Endometrial microvascular endothelial cells (primary cell): ENCODE results near the gene NR5A2. TPM values are rescaled to one million over a fixed set of nuclear protein-coding genes. Genes with fewer than 3 reads are reported as not detected.

ENCODE experiments used
- in situ Hi-C: cut with HindIII; loops from 2 replicates; pipeline ENCODE4 v1.10.0; 2017; ENCODE audit warnings: low sequenced_read_pairs, low pct_unique_long_range_greater_than_20kb; ENCODE audit errors: inconsistent ontology term
- total RNA-seq: library from RNA; depleted of rRNA; stranded (reverse); fragments of >200 nt; gene quantifications from one replicate; pipeline ENCODE4 v1.2.3, GENCODE V29; 2015; ENCODE audit errors: inconsistent ontology term

Gene NR5A2
- 43.4 TPM for total RNA-seq

GRCh38 chr1:200027264-200027823 is at the start of gene NR5A2:
Gene NR5A2, plus strand, starts transcription at chr1:200027710. Its CDS starts 138 bp downstream, at chr1:200027848.
- in situ Hi-C loops: no loop called here

DNA sequence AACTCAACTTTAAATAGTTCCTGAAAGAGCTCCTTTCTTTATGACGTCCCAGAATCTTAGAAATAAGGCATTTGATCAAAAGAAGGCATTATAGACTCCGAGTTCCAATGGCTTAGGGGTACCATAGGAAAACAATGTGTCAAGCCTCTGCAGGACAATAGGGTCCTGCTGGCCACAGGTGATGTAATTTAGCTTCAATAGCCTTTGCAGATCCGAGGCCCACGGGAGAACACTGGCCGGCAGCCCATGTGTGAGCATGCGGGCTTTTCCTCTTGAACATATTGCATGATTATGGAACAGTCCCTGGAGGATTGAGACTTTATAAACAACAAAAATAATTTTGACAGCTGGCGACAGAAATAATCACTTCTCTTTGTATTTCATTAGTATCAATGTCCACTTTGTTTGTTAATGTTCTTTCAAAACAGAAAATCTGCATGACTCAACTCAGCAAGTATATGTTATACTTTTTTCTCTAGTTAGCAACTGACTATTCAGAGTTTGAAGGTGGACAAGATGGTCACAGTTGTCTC is 49.0 kb upstream of the NR5A2 start:
- in situ Hi-C loops: no loop called here

- in situ Hi-C loops: no loop called here
These were observed 48.4 kb upstream of the NR5A2 start for GRCh38 chr1:199979071-199979470.

GRCh38 chr1:199981584-199981983 is 45.9 kb upstream of the NR5A2 start:
- in situ Hi-C loops: no loop called here

GRCh38 chr1:199982606-199983005 is 44.9 kb upstream of the NR5A2 start:
- in situ Hi-C loops: no loop called here

DNA sequence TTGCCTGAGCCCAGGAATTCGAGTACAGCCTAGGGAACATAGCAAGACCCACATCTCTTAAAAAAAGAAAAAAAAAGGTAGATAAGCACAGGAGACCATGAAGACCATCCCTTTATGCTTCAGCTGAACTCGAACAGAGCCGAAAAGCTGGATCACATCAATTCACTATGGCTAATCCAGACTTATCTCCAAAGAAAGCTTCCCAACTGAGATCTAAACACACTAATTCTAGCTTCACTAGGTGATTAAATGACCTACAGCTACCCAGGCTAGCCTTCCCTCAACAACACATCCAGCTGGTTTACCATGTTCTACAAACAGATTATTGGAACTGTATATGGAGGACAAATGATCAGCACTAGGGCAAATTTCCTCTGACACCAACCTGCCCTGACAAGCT is 44.0 kb upstream of the NR5A2 start:
- in situ Hi-C loops: no loop called here

DNA sequence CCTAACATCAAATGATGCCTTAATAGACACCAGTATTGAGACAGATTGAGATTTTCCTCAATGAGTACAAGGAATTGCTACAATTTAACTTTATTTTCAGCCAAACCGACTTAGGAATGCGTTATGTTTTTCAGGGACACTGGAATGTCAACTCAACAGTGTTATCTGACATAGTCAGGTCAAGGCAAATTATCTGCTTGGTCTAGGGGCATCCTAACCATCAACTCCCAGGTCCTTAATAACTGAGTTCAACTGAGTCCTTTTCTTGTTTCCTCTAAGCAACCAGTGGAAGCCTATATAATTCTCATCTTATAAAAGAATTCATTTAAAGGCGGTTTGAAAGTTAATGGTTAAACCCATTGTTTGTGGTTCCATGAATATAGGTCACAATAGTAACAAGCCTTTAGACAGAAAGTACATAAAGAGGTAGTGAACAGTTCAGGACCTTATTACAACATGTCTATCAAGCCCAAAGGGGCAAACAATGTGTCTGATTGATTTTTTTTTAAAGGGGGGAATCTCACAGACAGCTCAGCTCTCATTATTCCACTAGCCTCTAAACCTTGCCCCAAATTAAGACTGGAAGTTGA is 32.3 kb upstream of the NR5A2 start:
- in situ Hi-C loops: no loop called here

DNA sequence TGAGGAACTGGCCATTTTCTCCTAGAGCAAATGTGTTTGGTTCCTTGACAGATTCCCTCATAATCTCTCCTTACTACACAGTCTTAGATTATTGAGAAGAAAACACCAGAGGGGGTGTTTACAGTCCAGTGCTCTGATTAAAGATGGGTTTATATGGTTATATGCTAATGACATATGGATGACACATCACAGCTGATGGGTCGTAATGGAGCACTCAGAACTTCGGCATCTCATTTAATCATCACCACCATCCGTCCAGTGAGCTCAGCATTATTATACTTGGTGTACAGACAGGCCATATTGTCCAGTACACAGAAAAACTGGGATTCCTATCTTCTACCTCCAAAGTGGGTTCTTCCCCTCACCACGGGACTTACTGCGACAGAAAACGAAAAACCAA is 22.3 kb upstream of the NR5A2 start:
- in situ Hi-C loops: no loop called here

DNA sequence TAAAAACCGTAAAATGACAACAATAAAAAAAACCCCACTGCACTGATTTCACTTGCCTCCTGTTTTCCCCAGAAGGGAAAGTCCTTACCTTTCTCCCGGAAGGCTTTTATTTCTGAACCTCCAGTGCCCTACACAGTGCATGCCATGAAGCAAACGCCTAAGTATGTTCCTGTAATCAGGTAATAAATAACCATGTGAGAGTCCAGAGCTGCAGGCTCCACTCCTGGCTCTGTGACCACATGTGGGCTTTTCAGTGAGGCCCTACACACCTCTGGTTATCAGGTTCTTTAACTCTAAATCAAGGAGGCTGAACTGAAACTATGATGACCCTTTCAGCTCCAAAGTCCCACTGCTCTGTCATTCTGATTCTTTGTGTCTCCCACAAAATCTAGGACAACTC is 20.8 kb upstream of the NR5A2 start:
- in situ Hi-C loops: no loop called here

- in situ Hi-C loops: no loop called here
These were observed 11.7 kb upstream of the NR5A2 start for GRCh38 chr1:200015811-200016210.

DNA sequence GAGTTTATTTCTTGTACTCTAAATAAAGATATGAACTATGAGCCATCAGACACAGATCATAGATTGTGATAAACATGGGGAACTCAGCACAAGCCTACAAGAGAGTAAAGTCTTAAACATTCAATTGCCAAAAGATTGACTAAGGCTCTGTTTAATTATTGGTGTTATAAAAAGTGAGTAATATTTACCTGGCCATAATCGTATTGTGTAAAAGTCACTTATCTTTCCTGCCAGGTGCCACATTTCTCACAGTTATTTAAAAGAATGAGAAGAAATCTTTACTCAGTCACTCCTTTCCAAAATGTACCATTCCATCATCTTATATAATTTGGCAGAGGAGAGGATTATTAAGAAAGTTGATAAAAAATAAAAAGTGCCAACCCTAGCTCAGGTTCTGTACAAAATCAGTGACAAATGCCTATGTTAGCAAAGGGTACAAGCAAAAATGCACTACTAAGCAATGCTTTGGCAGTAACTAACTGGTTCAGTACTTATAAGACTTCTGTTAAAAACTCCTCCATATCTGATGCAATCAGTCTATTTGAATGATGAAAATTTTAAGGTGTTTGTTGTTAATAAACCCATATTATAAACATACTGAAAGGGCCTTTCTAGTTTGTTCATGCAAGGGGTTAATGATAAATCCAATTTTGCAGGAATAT is 5.8 kb upstream of the NR5A2 start:
- in situ Hi-C loops: no loop called here

- in situ Hi-C loops: no loop called here
These were observed 5.2 kb upstream of the NR5A2 start for GRCh38 chr1:200022239-200022804.

DNA sequence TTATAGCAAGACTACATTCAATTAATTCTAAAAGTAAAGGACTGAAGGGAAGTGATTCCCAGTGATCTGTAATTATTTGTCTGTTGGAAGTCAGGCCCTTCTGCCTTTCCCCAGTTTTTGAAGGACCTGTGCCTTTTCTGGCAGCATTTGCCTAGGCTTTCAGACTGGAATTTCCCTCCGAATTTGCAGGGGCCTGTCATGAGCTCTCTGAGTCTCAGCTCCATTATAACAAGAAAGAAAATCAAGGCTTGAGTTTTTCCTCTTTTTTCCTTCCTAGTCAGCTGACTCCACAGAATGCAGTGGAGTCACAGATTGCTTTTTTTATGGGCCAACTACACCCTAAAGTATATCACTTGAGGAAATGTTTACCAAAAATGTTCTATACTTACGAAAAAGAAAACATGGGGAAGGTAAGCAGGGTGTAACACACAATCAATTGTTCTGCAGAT is 1.1 kb downstream of the NR5A2 start:
- in situ Hi-C loops: no loop called here

DNA sequence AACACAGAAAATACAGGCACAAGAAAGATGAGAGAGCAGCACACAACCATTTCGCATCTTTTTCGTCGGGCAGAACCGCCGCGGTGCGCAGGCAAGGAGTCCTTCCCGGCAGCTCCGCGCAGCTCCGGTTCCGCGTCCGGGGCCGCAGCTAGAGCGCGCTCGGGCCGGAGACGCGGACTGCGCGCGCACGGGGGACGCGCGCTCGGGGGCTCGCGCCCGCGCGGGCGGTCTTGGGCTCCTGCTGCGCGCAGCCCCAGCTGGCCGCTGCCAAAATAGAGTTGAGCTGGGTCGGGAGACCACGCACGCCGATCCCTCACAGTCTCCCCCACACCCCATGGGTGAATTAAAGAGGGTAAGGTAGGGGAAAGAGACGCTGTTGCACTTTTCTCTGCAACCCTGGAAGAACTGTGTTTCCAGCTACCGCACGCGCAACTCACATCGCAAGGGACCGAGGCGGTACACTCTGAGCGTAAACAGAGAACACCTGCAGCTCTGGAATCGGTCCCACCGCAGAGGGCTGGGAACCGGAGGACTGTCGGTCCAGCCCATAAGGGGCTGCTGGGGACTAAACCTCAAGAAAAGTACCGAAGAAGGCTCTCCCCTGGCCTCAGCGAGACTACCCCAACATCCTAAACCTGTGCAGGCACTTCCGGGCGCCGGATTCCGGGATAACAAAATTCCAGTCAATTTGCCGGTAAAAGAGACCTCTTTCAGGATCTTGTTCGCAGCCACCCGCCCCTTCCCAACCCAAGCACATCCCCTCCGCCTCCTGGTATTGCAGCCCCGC is 1.7 kb downstream of the NR5A2 start:
- in situ Hi-C loops: no loop called here

DNA sequence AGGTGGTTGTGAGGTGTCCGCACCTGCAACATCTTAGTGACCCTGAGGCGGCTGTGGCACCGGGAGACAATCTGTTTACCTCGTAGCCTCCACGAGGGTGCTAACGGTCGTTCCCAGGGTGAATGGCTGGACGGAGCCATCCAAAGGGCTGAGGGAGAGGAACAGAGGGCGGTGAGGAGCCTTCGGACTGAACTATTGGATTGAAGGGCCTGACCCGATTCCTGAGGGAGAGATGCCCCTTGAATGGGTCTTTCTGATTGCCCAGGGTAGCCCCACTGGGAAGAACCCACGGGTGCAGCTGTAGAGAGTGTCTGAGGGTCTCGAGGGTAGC is 2.3 kb downstream of the NR5A2 start:
- in situ Hi-C loops: loop anchor here (10.0 kb wide), 1 partner anchor 345 kb away; no protein-coding TSS in a partner anchor

DNA sequence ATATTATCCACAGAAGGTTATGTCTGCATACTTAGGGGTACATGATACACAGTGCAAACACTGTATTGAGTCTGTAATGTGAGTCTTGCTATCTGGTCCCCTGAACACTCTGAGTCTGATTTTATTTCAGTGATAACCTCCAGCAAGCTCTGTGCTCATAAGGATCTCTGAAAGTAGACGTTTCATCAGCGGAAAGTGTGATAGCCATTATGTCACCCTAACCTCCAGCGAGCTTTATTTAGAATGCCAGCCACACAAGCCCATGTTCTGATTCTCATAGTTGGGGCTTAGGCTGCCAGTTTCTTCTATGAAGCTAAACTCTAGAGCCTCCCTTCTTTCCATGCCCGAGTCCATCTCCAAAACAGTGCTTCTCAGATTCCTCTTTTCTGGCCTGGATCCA is 3.3 kb downstream of the NR5A2 start:
- in situ Hi-C loops: loop anchor here (10.0 kb wide), 1 partner anchor 346 kb away; no protein-coding TSS in a partner anchor

GRCh38 chr1:200033511-200034261 is 6.2 kb downstream of the NR5A2 start:
- in situ Hi-C loops: loop anchor here (10.0 kb wide), 1 partner anchor 349 kb away; no protein-coding TSS in a partner anchor

DNA sequence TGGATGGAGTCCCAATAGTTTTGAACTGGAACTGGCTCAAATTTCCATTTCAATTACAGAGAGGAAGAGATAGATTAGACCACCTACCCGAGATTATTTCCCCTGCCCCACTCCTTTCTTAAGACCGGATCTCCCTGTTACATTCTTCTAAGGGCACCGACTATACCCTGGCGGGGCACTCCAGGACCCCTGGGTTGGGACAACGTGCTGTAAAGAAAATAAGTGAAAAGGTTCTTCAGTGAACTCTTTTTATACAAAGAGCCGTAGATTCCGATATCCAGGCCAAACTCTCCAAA is 6.7 kb downstream of the NR5A2 start:
- in situ Hi-C loops: loop anchor here (10.0 kb wide), 1 partner anchor 349 kb away; no protein-coding TSS in a partner anchor
